ENCODE measurements around the gene TNFAIP8L1. TPM values are rescaled to one million over a fixed set of nuclear protein-coding genes. Genes with fewer than 3 reads are reported as not detected.

TNFAIP8L1 gene
- total RNA-seq, 4 donors from 2014 or later, result 1.8 to 6.3 (median 3.1) TPM

- DNase-seq (ENCODE audit: low spot score) (no peak), ATAC-seq (ENCODE audit: low FRiP score) (no peak)
- TF ChIP-seq CTCF (IDR thresholded peaks at IDR 0.05), result no peak
Measured at GRCh38 chr19:4687396-4687795, 48.1 kb downstream of the TNFAIP8L1 start.

- DNase-seq (ENCODE audit: low spot score) (no peak), ATAC-seq (ENCODE audit: low FRiP score) (no peak)
- TF ChIP-seq CTCF (IDR thresholded peaks at IDR 0.05), result no peak
Measured at GRCh38 chr19:4688587-4688986, 49.3 kb downstream of the TNFAIP8L1 start.

GRCh38 chr19:4689403-4689802 lies 50.1 kb downstream of the TNFAIP8L1 start:
- ATAC-seq (ENCODE audit: low FRiP score) (no peak), DNase-seq (ENCODE audit: low spot score) (no peak)
- TF ChIP-seq CTCF (IDR thresholded peaks at IDR 0.05), result no peak

GRCh38 chr19:4690361-4690760 lies 51.0 kb downstream of the TNFAIP8L1 start:
- no peak for ATAC-seq (ENCODE audit: low FRiP score)
- no peak for DNase-seq (ENCODE audit: low spot score)
- no peak for TF ChIP-seq CTCF (IDR thresholded peaks at IDR 0.05)

GRCh38 chr19:4691373-4691772 lies 52.1 kb downstream of the TNFAIP8L1 start:
- no peak for TF ChIP-seq CTCF (IDR thresholded peaks at IDR 0.05)
- DNase-seq (ENCODE audit: low spot score) (no peak), ATAC-seq (ENCODE audit: low FRiP score) (no peak)

GRCh38 chr19:4692251-4693077 lies 53.1 kb downstream of the TNFAIP8L1 start:
- no peak for TF ChIP-seq CTCF (IDR thresholded peaks at IDR 0.05)
- ATAC-seq (ENCODE audit: low FRiP score) (no peak), DNase-seq (ENCODE audit: low spot score) (no peak)

GRCh38 chr19:4693078-4693350 lies 53.7 kb downstream of the TNFAIP8L1 start:
- ATAC-seq (ENCODE audit: low FRiP score) (no peak), DNase-seq (ENCODE audit: low spot score) (no peak)
- no peak for TF ChIP-seq CTCF (IDR thresholded peaks at IDR 0.05)

Measured in omental fat pad (tissue), 4 donors.